ENCODE measurements around the gene DNAJC28.

DNA sequence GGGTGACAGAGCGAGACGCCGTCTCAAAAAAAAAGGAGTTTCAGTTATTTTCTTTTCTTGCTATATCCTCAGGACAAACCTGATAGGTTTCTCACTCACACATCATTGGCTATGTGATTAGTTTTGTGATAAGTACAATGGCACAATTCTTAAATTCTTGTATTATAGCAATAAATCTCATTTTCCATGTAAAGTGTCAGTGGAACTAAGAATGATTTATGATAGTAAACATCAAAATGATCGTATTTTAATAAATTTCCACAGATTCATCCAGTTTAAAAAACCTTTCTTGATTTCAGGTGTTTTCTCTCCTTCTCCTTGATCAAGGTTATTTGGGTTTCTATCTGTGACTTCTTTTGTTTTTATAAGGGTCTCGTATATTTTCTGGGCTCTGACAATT lies 3.5 kb downstream of the DNAJC28 start:
- TF ChIP-seq, protein P1, sequence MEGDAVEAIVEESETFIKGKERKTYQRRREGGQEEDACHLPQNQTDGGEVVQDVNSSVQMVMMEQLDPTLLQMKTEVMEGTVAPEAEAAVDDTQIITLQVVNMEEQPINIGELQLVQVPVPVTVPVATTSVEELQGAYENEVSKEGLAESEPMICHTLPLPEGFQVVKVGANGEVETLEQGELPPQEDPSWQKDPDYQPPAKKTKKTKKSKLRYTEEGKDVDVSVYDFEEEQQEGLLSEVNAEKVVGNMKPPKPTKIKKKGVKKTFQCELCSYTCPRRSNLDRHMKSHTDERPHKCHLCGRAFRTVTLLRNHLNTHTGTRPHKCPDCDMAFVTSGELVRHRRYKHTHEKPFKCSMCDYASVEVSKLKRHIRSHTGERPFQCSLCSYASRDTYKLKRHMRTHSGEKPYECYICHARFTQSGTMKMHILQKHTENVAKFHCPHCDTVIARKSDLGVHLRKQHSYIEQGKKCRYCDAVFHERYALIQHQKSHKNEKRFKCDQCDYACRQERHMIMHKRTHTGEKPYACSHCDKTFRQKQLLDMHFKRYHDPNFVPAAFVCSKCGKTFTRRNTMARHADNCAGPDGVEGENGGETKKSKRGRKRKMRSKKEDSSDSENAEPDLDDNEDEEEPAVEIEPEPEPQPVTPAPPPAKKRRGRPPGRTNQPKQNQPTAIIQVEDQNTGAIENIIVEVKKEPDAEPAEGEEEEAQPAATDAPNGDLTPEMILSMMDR (IDR thresholded peaks at IDR 0.05), result no peak
- TF ChIP-seq POLR2A (IDR thresholded peaks at IDR 0.05), result no peak

Measured in testis (tissue), 2 donors.